Activated CD8-positive, alpha-beta T cell treated with anti-CD3 and anti-CD28 coated beads for 36 hours (primary cell): ENCODE measurements around the gene LRRC27. TPM values are rescaled to one million over a fixed set of nuclear protein-coding genes. Genes with fewer than 3 reads are reported as not detected.

Source experiments
- ATAC-seq: fragments of 200-7000 bp; cut with Tn5 transposase; one replicate; pipeline ENCODE4 v1.10.0; 2021; ENCODE audit warnings: mild to moderate bottlenecking, moderate library complexity
- CTCF ChIA-PET: fragments of 350-600 bp; sonication (Branson Sonifier 250); formaldehyde crosslinking; loops from one replicate; lab custom pipeline; 2021; ENCODE audit warnings: antibody characterized with exemption; lab: Charles Lee
- POLR2A ChIA-PET: fragments of 350-600 bp; sonication (Branson Sonifier 250); formaldehyde crosslinking; loops from one replicate; lab custom pipeline; 2021; ENCODE audit warnings: antibody characterized with exemption; lab: Charles Lee
- DNase-seq: peaks from one replicate; pipeline ENCODE4 v3.0.0-alpha.2; 2020
- H3K27ac Mint-ChIP-seq: one replicate; pipeline ENCODE4 v1.8.0; 2021; ENCODE audit warnings: mild to moderate bottlenecking, mixed read lengths
- H3K27me3 Mint-ChIP-seq: one replicate; pipeline ENCODE4 v1.8.0; 2021; ENCODE audit warnings: mixed read lengths
- H3K36me3 Mint-ChIP-seq: one replicate; pipeline ENCODE4 v1.8.0; 2021; ENCODE audit warnings: low read depth, mixed read lengths
- H3K4me1 Mint-ChIP-seq: one replicate; pipeline ENCODE4 v1.8.0; 2021; ENCODE audit warnings: low read depth, mixed read lengths
- H3K4me3 Mint-ChIP-seq: one replicate; pipeline ENCODE4 v1.8.0; 2021; ENCODE audit warnings: mild to moderate bottlenecking, moderate library complexity, mixed read lengths
- H3K9me3 Mint-ChIP-seq: one replicate; pipeline ENCODE4 v1.8.0; 2021; ENCODE audit warnings: mixed read lengths
- CTCF ChIP-seq: fragments of 200-600 bp; IDR thresholded peaks from one replicate; pipeline ENCODE4 v1.8.0; 2022; ENCODE audit warnings: antibody characterized with exemption, mild to moderate bottlenecking
- intact Hi-C: fragments of 100-400 bp; cut with micrococcal nuclease; formaldehyde crosslinking; loops from one replicate; pipeline ENCODE4 v1.10.0; 2022
- total RNA-seq, 2 experiments: library from RNA; stranded (reverse); gene quantifications; one replicate each; pipeline ENCODE4 v1.2.3, GENCODE V29; 2021

Gene LRRC27
- total RNA-seq, 2 experiments from 2014 or later = 2.7 to 3.5 TPM

DNA sequence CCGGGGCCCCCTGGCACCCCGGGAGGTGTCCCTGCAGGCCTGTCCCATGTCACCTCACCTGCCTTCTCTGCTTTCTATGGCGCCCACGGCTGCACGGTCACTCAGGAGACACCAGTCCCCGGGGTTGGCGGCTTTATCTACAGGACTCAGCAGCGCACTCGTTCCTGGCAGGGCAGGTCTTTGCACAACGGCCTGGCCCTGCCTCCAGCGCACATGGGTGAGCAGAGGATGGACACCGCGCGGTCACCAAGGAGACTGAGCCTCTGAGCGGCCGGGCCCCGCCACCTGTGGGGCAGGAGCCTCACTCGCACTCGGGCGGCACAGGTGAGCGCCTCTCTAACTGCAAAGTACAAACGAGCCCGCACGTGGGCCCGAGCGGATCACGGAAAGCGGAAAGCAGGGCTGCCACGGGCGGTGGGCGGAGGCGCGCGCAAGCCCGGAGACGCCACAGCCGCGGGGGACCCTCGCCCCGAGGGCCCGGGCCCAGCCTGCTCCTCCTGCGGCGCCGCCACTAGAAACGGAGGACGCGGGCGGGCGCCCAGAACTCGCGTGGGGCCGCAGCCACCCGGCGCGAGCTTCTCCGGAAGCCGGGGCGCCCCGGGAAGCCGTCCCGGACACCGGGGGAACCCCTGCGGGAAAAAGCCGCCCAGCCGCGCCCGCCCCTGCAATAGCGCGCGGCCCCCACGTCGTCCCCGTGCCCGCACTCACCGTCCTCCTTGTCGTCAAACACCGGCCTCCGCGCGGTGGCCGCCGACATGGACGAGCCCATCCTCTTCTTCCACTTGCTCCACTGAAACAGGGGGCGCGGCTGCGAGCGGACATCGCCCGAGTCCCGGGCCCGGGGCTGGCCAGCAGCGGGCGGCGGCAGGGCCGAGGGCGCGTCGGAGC is 24.9 kb upstream of the LRRC27 start:
- peaks cover 2% of the 10 kb centered on the region for H3K27me3 Mint-ChIP-seq
- ATAC-seq (peak; percentile 1), DNase-seq (peak; percentile 46)
- H3K36me3 Mint-ChIP-seq = peaks cover 5% of the 10 kb centered on the region
- POLR2A ChIA-PET = interaction anchor here (0.6 to 0.9 kb wide), 2 partner anchors 10 to 25 kb away, joined by 3 read pairs; partner anchors contain the start of gene LRRC27
- H3K4me3 Mint-ChIP-seq = peak overlapping the region; percentile 90
- no peaks in the 10 kb centered on the region for H3K9me3 Mint-ChIP-seq
- peaks cover 9% of the 10 kb centered on the region for H3K4me1 Mint-ChIP-seq
- CTCF ChIA-PET = no interaction called here
- no peak for TF ChIP-seq CTCF
- intact Hi-C loops = no loop called here
- H3K27ac Mint-ChIP-seq = peak overlapping the region; percentile 32

GRCh38 chr10:132307823-132308586 is 24.0 kb upstream of the LRRC27 start, which contains the start of gene STK32C:
STK32C (minus strand) TSS chr10:132307950; CDS start chr10:132307833, 117 bp downstream.
- H3K4me3 Mint-ChIP-seq = peak within 1 kb of the TSS; percentile 90
- ChIA-PET CTCF (no interaction called here), POLR2A (interaction anchor here (0.9 kb wide), 1 partner anchor 11 kb away, joined by 3 read pairs; no protein-coding TSS in a partner anchor)
- TF ChIP-seq CTCF = no peak
- H3K27me3 Mint-ChIP-seq = peaks cover 2% of the 10 kb centered on the region
- intact Hi-C loops = no loop called here
- peak within 1 kb of the TSS; percentile 66 for H3K27ac Mint-ChIP-seq
- no peaks in the 10 kb centered on the region for H3K9me3 Mint-ChIP-seq
- ATAC-seq (peak; percentile 89), DNase-seq (peak; percentile 93)
- H3K36me3 Mint-ChIP-seq = peaks cover 5% of the 10 kb centered on the region
- peaks cover 9% of the 10 kb centered on the region for H3K4me1 Mint-ChIP-seq

- no peak for DNase-seq
- Mint-ChIP-seq H3K4me3 (peak overlapping the region; percentile 61), H3K27ac (no peak overlapping the region), H3K9me3 (no peaks in the 10 kb centered on the region), H3K27me3 (peaks cover 2% of the 10 kb centered on the region), H3K4me1 (peaks cover 9% of the 10 kb centered on the region), H3K36me3 (peaks cover 5% of the 10 kb centered on the region)
- intact Hi-C loops = no loop called here
- ChIA-PET CTCF (no interaction called here), POLR2A (no interaction called here)
- ATAC-seq = no peak
- no peak for TF ChIP-seq CTCF
Measured at GRCh38 chr10:132308587-132309470, 23.2 kb upstream of the LRRC27 start.

DNA sequence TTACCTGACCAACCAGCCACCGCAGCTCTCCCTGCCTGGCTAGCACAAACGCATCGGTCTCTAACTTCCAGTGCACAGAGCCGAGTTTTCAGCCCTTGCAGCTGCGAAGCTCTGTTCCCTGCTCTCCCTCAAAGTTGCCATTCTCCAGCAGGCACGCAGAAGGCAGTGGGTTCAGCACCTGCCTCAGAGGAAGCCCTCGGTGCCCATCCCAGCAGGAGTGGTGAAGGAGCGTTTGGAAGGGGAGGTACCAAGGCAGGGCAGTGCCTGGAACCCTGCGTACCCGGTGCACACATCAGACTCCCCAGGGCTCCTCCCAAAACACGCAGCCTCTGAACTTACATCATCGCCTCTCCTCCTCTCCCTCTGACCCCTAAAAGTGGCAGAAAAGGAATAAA is 22.5 kb upstream of the LRRC27 start:
- Mint-ChIP-seq H3K4me3 (peak overlapping the region; percentile 61), H3K27me3 (peaks cover 2% of the 10 kb centered on the region), H3K36me3 (peaks cover 5% of the 10 kb centered on the region), H3K27ac (no peak overlapping the region), H3K9me3 (peaks cover 3% of the 10 kb centered on the region), H3K4me1 (peaks cover 9% of the 10 kb centered on the region)
- no peak for DNase-seq
- ChIA-PET CTCF (no interaction called here), POLR2A (no interaction called here)
- no peak for TF ChIP-seq CTCF
- intact Hi-C loops = no loop called here
- no peak for ATAC-seq
